ENCODE data around the gene FAM9A.

DNA sequence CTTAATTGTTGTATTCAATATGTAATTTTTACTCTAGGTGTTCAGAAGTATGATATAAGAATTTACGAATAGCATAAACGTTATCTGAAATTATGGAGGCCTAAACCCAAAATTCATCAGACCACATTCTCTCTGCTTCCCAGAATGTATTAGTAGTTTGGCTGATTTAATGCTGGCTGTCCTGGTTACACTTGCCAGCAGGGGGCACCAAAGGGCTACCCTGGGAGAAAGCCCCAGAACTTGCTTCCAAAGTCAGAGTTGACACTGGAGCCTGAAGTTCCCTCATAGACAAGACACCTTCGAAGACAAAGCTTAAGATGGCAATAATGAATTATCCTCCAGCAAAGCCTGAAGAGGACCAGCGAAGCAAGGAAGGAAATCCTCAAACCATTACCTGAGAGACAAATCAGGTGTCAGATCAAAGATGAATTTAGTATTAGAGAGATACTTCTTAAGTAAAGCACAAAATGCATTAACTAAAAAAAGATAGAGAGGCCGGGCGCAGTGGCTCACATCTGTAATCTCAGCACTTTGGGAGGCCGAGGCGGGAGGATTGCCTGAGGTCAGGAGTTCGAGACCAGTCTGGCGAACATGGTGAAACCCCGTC, 58.0 kb downstream of the FAM9A start:
- no peak for TF ChIP-seq GATA2 (IDR thresholded peaks at IDR 0.05; ENCODE audit: low read depth, low read length)
- no peak for TF ChIP-seq GATA3 (IDR thresholded peaks at IDR 0.05; ENCODE audit: low read depth, low read length)

Data from SH-SY5Y (cell line).